Stimulated activated CD4-positive, alpha-beta T cell treated with anti-CD3 and anti-CD28 coated beads, TNF-alpha, amount 100 ng/mL, for 1 hour (primary cell): ENCODE results near the gene NAT10.

ENCODE experiments used
- DNase-seq, 3 donors: peaks; one replicate each; pipeline ENCODE4 v3.0.0-alpha.2; 2020; ENCODE audit warnings: low read depth in 3 of 3, low spot score in 1 of 3

The NAT10 gene

GRCh38 chr11:34148504-34149165 is 43.2 kb downstream of the NAT10 start:
- DNase-seq, result no peak

GRCh38 chr11:34149274-34149673 is 43.8 kb downstream of the NAT10 start:
- DNase-seq, result no peak

GRCh38 chr11:34149786-34150185 is 44.4 kb downstream of the NAT10 start:
- no peak for DNase-seq

- no peak for DNase-seq
Observed at GRCh38 chr11:34150494-34151151, 45.2 kb downstream of the NAT10 start.

- DNase-seq, result no peak
Observed at GRCh38 chr11:34151166-34151565, 45.7 kb downstream of the NAT10 start.

GRCh38 chr11:34151916-34152845 is 46.8 kb downstream of the NAT10 start:
- no peak for DNase-seq

- no peak for DNase-seq
Observed at GRCh38 chr11:34154059-34154875, 48.8 kb downstream of the NAT10 start.

- DNase-seq, result no peak
Observed at GRCh38 chr11:34155057-34155756, 49.8 kb downstream of the NAT10 start.

- DNase-seq, result no peak
Observed at GRCh38 chr11:34155757-34156062, 50.3 kb downstream of the NAT10 start.

- DNase-seq, result no peak
Observed at GRCh38 chr11:34157163-34157562, 51.7 kb downstream of the NAT10 start.

GRCh38 chr11:34158661-34159060 is 53.2 kb downstream of the NAT10 start:
- DNase-seq, result no peak

GRCh38 chr11:34160049-34160721 is 54.8 kb downstream of the NAT10 start:
- no peak for DNase-seq

- no peak for DNase-seq
Observed at GRCh38 chr11:34160791-34161190, 55.4 kb downstream of the NAT10 start.

- DNase-seq, result no peak
Observed at GRCh38 chr11:34161361-34161760, 55.9 kb downstream of the NAT10 start.

GRCh38 chr11:34161812-34162492 is 56.5 kb downstream of the NAT10 start:
- DNase-seq, result no peak

GRCh38 chr11:34162493-34162820 is 57.0 kb downstream of the NAT10 start:
- no peak for DNase-seq

- no peak for DNase-seq
Observed at GRCh38 chr11:34162856-34163255, 57.4 kb downstream of the NAT10 start.

- no peak for DNase-seq
Observed at GRCh38 chr11:34165121-34165520, 59.7 kb downstream of the NAT10 start.

GRCh38 chr11:34165786-34166555 is 60.5 kb downstream of the NAT10 start:
- DNase-seq, result no peak
